ENCODE data around the gene ANKRD31. TPM values are rescaled to one million over a fixed set of nuclear protein-coding genes. Genes with fewer than 3 reads are reported as not detected.

The ANKRD31 gene
- total RNA-seq, 1 experiment from 2014 or later: 0.30 TPM

DNA sequence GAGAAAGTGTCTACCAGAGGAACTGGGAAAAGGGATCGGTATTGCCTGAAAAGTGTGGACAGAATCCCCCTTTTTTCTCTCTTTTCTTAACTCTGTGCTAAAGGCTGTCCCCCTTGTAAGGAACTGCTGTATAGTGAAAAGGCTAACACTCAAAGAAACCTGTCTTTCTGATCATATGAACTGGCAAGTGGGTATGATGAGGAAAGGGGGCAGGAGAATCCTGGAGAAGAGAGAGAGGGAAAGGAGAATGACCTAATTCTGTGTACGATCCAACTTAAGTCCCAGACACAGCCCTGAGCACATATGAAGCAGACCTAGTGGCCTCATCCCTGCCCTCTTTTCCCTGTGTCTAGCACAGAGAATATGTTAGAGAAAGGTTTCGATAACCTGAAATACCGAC, 967 bp downstream of the ANKRD31 start:
- Histone ChIP-seq H4K20me1 (ENCODE audit: insufficient read depth) (no peaks in the 10 kb centered on the region), H2AFZ (ENCODE audit: low read depth, low read length, poor library complexity, severe bottlenecking) (no peak overlapping the region), H3K27me3 (ENCODE audit: insufficient read depth, low read length) (no peaks in the 10 kb centered on the region), H3K36me3 (ENCODE audit: control insufficient read depth in 1 of 2, insufficient read depth in 2 of 2, low read length in 2 of 2) (no peaks in the 10 kb centered on the region), H3K4me3 (replicated peaks in 1 of 2; ENCODE audit: low read depth in 1 of 2, low read length in 2 of 2) (peak overlapping the region; percentile 49 to 58), H3K9me3 (ENCODE audit: control insufficient read depth in 1 of 2, insufficient read depth in 1 of 2, low read depth in 1 of 2, low read length in 2 of 2) (no peaks in the 10 kb centered on the region), H3K4me2 (ENCODE audit: low read length) (peak overlapping the region; percentile 80), H3K9me2 (ENCODE audit: insufficient read depth) (no peaks in the 10 kb centered on the region), H3K27ac (ENCODE audit: low read depth, low read length) (no peak overlapping the region), H3K4me1 (ENCODE audit: control insufficient read depth in 1 of 2, insufficient read depth in 2 of 2, low read length in 2 of 2) (peaks cover 7 to 29% of the 10 kb centered on the region in 2 experiments; a peak in 3 of 4 replicates), H3K79me2 (ENCODE audit: insufficient read depth, low read length) (no peaks in the 10 kb centered on the region), H3K9ac (ENCODE audit: low read length) (peak overlapping the region; percentile 67)
- intact Hi-C loops (cut with micrococcal nuclease): loop anchor here (5.0 kb wide), 1 partner anchor 102 kb away; the partner anchor contains the start of gene HMGCR
- ChIA-PET CTCF (no interaction called here), POLR2A (no interaction called here), RAD21 (ENCODE audit: low non-redundant PET in 1 of 2, low total read pairs in 2 of 2, uncharacterized antibody in 2 of 2, unreplicated experiment in 2 of 2) (no interaction called here)
- ATAC-seq (no peak), DNase-seq (ENCODE audit: low read depth, low spot score) (no peak)
- no TSS peak for BruUV-seq (replicated peaks)
- no peak for TF ChIP-seq EGR1 (IDR thresholded peaks at IDR 0.05; ENCODE audit: low read depth)
- no peak for TF ChIP-seq ZNF274 (IDR thresholded peaks at IDR 0.05; ENCODE audit: low read depth, low read length)
- TF ChIP-seq SP1 (IDR thresholded peaks at IDR 0.05; ENCODE audit: low read depth): no peak
- TF ChIP-seq ELF1 (IDR thresholded peaks at IDR 0.05; ENCODE audit: borderline replicate concordance, low read depth): no peak
- TF ChIP-seq, protein P1, sequence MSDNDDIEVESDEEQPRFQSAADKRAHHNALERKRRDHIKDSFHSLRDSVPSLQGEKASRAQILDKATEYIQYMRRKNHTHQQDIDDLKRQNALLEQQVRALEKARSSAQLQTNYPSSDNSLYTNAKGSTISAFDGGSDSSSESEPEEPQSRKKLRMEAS (IDR thresholded peaks at IDR 0.05): no peak
- no peak for TF ChIP-seq YY1 (IDR thresholded peaks at IDR 0.05; ENCODE audit: extremely low read depth, insufficient replicate concordance, low read depth, low read length)
- no peak for TF ChIP-seq SRF (IDR thresholded peaks at IDR 0.05; ENCODE audit: low read depth)
- TF ChIP-seq CBX3 (IDR thresholded peaks at IDR 0.05; ENCODE audit: low read depth): no peak
- TF ChIP-seq CEBPB (IDR thresholded peaks at IDR 0.05; ENCODE audit: low read depth): no peak
- no peak for TF ChIP-seq TCF7L2 (IDR thresholded peaks at IDR 0.05; ENCODE audit: borderline replicate concordance, extremely low read depth, insufficient read depth, insufficient read length)
- no peak for TF ChIP-seq EZH2phosphoT487 (IDR thresholded peaks at IDR 0.05; ENCODE audit: borderline replicate concordance)
- TF ChIP-seq, protein P2, sequence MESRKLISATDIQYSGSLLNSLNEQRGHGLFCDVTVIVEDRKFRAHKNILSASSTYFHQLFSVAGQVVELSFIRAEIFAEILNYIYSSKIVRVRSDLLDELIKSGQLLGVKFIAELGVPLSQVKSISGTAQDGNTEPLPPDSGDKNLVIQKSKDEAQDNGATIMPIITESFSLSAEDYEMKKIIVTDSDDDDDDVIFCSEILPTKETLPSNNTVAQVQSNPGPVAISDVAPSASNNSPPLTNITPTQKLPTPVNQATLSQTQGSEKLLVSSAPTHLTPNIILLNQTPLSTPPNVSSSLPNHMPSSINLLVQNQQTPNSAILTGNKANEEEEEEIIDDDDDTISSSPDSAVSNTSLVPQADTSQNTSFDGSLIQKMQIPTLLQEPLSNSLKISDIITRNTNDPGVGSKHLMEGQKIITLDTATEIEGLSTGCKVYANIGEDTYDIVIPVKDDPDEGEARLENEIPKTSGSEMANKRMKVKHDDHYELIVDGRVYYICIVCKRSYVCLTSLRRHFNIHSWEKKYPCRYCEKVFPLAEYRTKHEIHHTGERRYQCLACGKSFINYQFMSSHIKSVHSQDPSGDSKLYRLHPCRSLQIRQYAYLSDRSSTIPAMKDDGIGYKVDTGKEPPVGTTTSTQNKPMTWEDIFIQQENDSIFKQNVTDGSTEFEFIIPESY (IDR thresholded peaks at IDR 0.05; ENCODE audit: extremely low read depth, insufficient replicate concordance, low read length): no peak
- TF ChIP-seq, protein P3, sequence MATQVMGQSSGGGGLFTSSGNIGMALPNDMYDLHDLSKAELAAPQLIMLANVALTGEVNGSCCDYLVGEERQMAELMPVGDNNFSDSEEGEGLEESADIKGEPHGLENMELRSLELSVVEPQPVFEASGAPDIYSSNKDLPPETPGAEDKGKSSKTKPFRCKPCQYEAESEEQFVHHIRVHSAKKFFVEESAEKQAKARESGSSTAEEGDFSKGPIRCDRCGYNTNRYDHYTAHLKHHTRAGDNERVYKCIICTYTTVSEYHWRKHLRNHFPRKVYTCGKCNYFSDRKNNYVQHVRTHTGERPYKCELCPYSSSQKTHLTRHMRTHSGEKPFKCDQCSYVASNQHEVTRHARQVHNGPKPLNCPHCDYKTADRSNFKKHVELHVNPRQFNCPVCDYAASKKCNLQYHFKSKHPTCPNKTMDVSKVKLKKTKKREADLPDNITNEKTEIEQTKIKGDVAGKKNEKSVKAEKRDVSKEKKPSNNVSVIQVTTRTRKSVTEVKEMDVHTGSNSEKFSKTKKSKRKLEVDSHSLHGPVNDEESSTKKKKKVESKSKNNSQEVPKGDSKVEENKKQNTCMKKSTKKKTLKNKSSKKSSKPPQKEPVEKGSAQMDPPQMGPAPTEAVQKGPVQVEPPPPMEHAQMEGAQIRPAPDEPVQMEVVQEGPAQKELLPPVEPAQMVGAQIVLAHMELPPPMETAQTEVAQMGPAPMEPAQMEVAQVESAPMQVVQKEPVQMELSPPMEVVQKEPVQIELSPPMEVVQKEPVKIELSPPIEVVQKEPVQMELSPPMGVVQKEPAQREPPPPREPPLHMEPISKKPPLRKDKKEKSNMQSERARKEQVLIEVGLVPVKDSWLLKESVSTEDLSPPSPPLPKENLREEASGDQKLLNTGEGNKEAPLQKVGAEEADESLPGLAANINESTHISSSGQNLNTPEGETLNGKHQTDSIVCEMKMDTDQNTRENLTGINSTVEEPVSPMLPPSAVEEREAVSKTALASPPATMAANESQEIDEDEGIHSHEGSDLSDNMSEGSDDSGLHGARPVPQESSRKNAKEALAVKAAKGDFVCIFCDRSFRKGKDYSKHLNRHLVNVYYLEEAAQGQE (IDR thresholded peaks at IDR 0.05; ENCODE audit: low read depth): no peak
- TF ChIP-seq FOSL1 (IDR thresholded peaks at IDR 0.05; ENCODE audit: low read depth): no peak
- TF ChIP-seq, protein P4, sequence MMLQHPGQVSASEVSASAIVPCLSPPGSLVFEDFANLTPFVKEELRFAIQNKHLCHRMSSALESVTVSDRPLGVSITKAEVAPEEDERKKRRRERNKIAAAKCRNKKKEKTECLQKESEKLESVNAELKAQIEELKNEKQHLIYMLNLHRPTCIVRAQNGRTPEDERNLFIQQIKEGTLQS (IDR thresholded peaks at IDR 0.05): no peak
- no peak for TF ChIP-seq POLR2AphosphoS5 (IDR thresholded peaks at IDR 0.05; ENCODE audit: low read depth, low read length)
- TF ChIP-seq, protein P5, sequence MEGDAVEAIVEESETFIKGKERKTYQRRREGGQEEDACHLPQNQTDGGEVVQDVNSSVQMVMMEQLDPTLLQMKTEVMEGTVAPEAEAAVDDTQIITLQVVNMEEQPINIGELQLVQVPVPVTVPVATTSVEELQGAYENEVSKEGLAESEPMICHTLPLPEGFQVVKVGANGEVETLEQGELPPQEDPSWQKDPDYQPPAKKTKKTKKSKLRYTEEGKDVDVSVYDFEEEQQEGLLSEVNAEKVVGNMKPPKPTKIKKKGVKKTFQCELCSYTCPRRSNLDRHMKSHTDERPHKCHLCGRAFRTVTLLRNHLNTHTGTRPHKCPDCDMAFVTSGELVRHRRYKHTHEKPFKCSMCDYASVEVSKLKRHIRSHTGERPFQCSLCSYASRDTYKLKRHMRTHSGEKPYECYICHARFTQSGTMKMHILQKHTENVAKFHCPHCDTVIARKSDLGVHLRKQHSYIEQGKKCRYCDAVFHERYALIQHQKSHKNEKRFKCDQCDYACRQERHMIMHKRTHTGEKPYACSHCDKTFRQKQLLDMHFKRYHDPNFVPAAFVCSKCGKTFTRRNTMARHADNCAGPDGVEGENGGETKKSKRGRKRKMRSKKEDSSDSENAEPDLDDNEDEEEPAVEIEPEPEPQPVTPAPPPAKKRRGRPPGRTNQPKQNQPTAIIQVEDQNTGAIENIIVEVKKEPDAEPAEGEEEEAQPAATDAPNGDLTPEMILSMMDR (IDR thresholded peaks at IDR 0.05 in 2 of 3, conservative IDR thresholded peaks at IDR 0.05 in 1 of 3; ENCODE audit: borderline replicate concordance in 1 of 3, insufficient read depth in 1 of 3, low read depth in 2 of 3, low read length in 2 of 3): no peak
- TF ChIP-seq POLR2A (IDR thresholded peaks at IDR 0.05; ENCODE audit: borderline replicate concordance, extremely low read depth, insufficient read depth, insufficient read length): no peak
- TF ChIP-seq EZH2 (IDR thresholded peaks at IDR 0.05): no peak

Data from HCT116 (cell line).